ENCODE measurements around the gene C4A. TPM values are rescaled to one million over a fixed set of nuclear protein-coding genes. Genes with fewer than 3 reads are reported as not detected.
"Not testable (repeated sequence)": the region's sequence is repeated elsewhere in the genome, so short reads cannot be mapped to it uniquely, and the experiment has no call there.

C4A gene
- total RNA-seq, 4 donors from 2014 or later = 50.4 to 111 (median 81.5) TPM

GRCh38 chr6:31977816-31978431, 3.9 kb upstream of the C4A start:
- 92 to 96% methylated on average over 10 to 12 of the region's 12 CpGs for WGBS, 2 donors (ENCODE audit: low coverage in 1 of 2)
- H3K4me3 ChIP-seq = no peak overlapping the region
- ATAC-seq = no peak
- H3K27ac ChIP-seq = no peak overlapping the region
- H3K4me1 ChIP-seq = peaks cover 0 to 39% (median 8%) of the 10 kb centered on the region in 3 donors
- no peak for TF ChIP-seq EP300 (IDR thresholded peaks at IDR 0.05)
- TF ChIP-seq, protein P1, sequence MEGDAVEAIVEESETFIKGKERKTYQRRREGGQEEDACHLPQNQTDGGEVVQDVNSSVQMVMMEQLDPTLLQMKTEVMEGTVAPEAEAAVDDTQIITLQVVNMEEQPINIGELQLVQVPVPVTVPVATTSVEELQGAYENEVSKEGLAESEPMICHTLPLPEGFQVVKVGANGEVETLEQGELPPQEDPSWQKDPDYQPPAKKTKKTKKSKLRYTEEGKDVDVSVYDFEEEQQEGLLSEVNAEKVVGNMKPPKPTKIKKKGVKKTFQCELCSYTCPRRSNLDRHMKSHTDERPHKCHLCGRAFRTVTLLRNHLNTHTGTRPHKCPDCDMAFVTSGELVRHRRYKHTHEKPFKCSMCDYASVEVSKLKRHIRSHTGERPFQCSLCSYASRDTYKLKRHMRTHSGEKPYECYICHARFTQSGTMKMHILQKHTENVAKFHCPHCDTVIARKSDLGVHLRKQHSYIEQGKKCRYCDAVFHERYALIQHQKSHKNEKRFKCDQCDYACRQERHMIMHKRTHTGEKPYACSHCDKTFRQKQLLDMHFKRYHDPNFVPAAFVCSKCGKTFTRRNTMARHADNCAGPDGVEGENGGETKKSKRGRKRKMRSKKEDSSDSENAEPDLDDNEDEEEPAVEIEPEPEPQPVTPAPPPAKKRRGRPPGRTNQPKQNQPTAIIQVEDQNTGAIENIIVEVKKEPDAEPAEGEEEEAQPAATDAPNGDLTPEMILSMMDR (IDR thresholded peaks at IDR 0.05) = no peak
- H3K27me3 ChIP-seq = no peaks in the 10 kb centered on the region
- no peaks in the 10 kb centered on the region for H3K9me3 ChIP-seq
- H3K36me3 ChIP-seq = peaks cover 0 to 25% of the 10 kb centered on the region in 2 donors

DNA sequence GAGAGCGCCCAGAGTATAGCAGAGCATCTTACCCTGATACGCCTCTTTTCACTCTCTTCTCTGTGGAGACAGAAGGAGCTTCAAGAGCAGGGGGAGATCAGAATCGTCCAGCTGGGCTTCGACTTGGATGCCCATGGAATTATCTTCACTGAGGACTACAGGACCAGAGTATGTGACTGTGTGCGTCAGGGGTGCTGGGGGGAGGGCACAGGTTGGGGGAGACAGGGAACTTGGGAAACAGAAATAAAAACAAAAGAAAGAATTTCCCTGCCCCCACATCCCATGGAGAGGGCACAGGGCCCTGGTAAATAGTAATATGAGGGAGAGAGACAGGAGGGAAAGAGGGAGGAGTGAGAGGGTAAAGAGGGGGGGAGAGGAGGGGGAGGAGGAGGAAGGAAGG, 3.0 kb upstream of the C4A start:
- 67 to 90% methylated on average over 1 to 2 of the region's 5 CpGs for WGBS, 2 donors (ENCODE audit: low coverage in 1 of 2)
- Histone ChIP-seq H3K4me1 (peaks cover 0 to 30% (median 0%) of the 10 kb centered on the region in 3 donors), H3K4me3 (no peak overlapping the region), H3K9me3 (no peaks in the 10 kb centered on the region), H3K27ac (no peak overlapping the region), H3K36me3 (peaks cover 0 to 25% of the 10 kb centered on the region in 2 donors), H3K27me3 (no peaks in the 10 kb centered on the region)
- no peak for TF ChIP-seq POLR2A (IDR thresholded peaks at IDR 0.05)
- no peak for TF ChIP-seq POLR2AphosphoS5 (IDR thresholded peaks at IDR 0.05)
- no peak for TF ChIP-seq EP300 (IDR thresholded peaks at IDR 0.05)
- TF ChIP-seq, protein P1 (IDR thresholded peaks at IDR 0.05) = no peak
- no peak for ATAC-seq

- ATAC-seq = no peak
- 90 to 92% methylated on average over 2 to 3 of the region's 3 CpGs for WGBS, 2 donors (ENCODE audit: low coverage in 1 of 2)
- Histone ChIP-seq H3K9me3 (no peaks in the 10 kb centered on the region), H3K4me3 (no peak overlapping the region), H3K4me1 (peaks cover 0 to 25% (median 0%) of the 10 kb centered on the region in 3 donors), H3K27me3 (no peaks in the 10 kb centered on the region), H3K36me3 (peaks cover 0 to 25% of the 10 kb centered on the region in 2 donors), H3K27ac (no peak overlapping the region)
- TF ChIP-seq POLR2A (IDR thresholded peaks at IDR 0.05) (no peak), EP300 (IDR thresholded peaks at IDR 0.05) (no peak), POLR2AphosphoS5 (IDR thresholded peaks at IDR 0.05) (no peak)
- TF ChIP-seq, protein P1 (IDR thresholded peaks at IDR 0.05) = no peak
Observed at GRCh38 chr6:31979238-31979898, 2.5 kb upstream of the C4A start.

GRCh38 chr6:31980195-31980876, 1.5 kb upstream of the C4A start:
- not testable (repeated sequence) for H3K27ac ChIP-seq, H3K9me3 ChIP-seq, ATAC-seq, H3K4me3 ChIP-seq, H3K27me3 ChIP-seq
- peaks cover 0 to 20% (median 0%) of the 10 kb centered on the region in 3 donors for H3K4me1 ChIP-seq
- peaks cover 0 to 21% of the 10 kb centered on the region in 2 donors for H3K36me3 ChIP-seq
- 89 to 100% methylated on average over 2 to 3 of the region's 13 CpGs for WGBS, 2 donors (ENCODE audit: low coverage in 1 of 2)

- H3K4me3 ChIP-seq, ATAC-seq, H3K27me3 ChIP-seq, H3K27ac ChIP-seq, H3K9me3 ChIP-seq: not testable (repeated sequence)
- H3K36me3 ChIP-seq = peaks cover 0 to 18% of the 10 kb centered on the region in 2 donors
- peaks cover 0 to 20% (median 0%) of the 10 kb centered on the region in 3 donors for H3K4me1 ChIP-seq
- no CpG with 5 or more reads among the region's 5 CpGs for WGBS, 2 donors (ENCODE audit: low coverage in 1 of 2)
Observed at GRCh38 chr6:31980998-31981397, 859 bp upstream of the C4A start.

DNA sequence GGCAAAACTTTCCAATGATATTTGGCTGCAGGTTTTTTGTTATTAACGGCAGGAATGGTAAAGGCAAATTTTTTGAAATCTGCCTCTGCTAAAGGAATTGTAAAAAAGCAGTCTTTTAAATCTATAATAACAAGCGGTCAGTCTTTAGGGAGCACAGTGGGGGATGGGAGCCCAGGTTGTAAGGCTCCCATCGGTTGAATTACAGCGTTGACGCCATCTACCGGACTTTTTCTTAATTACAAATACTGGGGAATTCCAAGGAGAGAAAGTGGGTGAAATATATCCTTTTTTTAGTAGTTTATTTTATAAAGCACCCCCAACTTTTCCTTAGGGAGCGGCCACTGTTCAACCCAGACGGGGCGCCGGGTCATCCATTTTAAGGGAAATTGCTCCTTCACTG, 7.5 kb downstream of the C4A start:
- H3K36me3 ChIP-seq, ATAC-seq, H3K27me3 ChIP-seq, H3K4me3 ChIP-seq, H3K27ac ChIP-seq, H3K4me1 ChIP-seq, H3K9me3 ChIP-seq: not testable (repeated sequence)
- no CpG with 5 or more reads among the region's 10 CpGs for WGBS, 2 donors (ENCODE audit: low coverage in 1 of 2)

DNA sequence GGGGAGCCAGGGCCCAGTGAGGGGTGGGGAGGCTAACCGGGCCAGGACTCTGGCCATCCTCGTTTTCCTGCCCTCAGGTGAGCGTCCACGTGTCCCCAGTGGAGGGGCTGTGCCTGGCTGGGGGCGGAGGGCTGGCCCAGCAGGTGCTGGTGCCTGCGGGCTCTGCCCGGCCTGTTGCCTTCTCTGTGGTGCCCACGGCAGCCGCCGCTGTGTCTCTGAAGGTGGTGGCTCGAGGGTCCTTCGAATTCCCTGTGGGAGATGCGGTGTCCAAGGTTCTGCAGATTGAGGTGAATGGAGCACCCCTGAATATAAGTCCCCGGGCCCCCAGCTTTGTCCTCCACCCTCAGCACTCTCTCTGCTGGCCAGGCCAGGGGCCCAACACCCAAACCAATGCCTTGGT, 12.6 kb downstream of the C4A start:
- not testable (repeated sequence) for H3K4me3 ChIP-seq, H3K27me3 ChIP-seq, H3K36me3 ChIP-seq, H3K27ac ChIP-seq, H3K9me3 ChIP-seq, ATAC-seq, H3K4me1 ChIP-seq
- no CpG with 5 or more reads among the region's 14 CpGs for WGBS, 2 donors (ENCODE audit: low coverage in 1 of 2)

DNA sequence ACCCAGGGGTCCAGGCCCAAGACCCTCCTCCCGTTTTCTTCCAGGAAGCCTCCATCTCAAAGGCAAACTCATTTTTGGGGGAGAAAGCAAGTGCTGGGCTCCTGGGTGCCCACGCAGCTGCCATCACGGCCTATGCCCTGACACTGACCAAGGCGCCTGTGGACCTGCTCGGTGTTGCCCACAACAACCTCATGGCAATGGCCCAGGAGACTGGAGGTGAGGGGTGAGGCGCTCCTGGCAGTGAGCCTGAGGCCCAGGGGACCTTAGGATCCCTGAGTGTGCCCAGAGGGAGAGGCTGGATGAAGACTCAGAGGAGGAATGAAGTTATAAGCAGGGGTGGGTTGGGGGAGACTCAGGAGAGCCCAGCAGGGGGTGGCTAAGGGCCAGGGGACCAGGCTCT, 14.5 kb downstream of the C4A start:
- not testable (repeated sequence) for H3K4me3 ChIP-seq, H3K4me1 ChIP-seq, ATAC-seq, H3K27ac ChIP-seq, H3K36me3 ChIP-seq, H3K27me3 ChIP-seq, H3K9me3 ChIP-seq
- WGBS, 2 donors (ENCODE audit: low coverage in 1 of 2) = no CpG with 5 or more reads among the region's 6 CpGs

- WGBS, 2 donors (ENCODE audit: low coverage in 1 of 2) = no CpG with 5 or more reads among the region's 15 CpGs
- H3K4me3 ChIP-seq, H3K9me3 ChIP-seq, H3K4me1 ChIP-seq, H3K27ac ChIP-seq, H3K27me3 ChIP-seq, H3K36me3 ChIP-seq: not testable (repeated sequence)
- ATAC-seq = peak; percentile 79
Observed at GRCh38 chr6:32002546-32003268, 20.9 kb downstream of the C4A start.

Data from gastroesophageal sphincter (tissue), 4 donors.